Upper lobe of left lung (tissue), 4 donors: ENCODE results near the gene PRSS36.

Experiments used
- EP300 ChIP-seq, 4 donors: sonication (generic); formaldehyde crosslinking; IDR thresholded peaks; one replicate each; pipeline ENCODE4 v1.5.1; 2017; ENCODE audit warnings: antibody characterized with exemption in 4 of 4, control low read depth in 2 of 4
- TF ChIP-seq, protein P1 (sequence below), 6 experiments: fragments of 450-650 bp in 4 of 6; fragments of 200-600 bp in 2 of 6; sonication (generic) in 2 of 6; IDR thresholded peaks; one replicate each; pipeline ENCODE4 v1.5.1; 2016 to 2019; ENCODE audit warnings: antibody characterized with exemption in 6 of 6

DNA sequence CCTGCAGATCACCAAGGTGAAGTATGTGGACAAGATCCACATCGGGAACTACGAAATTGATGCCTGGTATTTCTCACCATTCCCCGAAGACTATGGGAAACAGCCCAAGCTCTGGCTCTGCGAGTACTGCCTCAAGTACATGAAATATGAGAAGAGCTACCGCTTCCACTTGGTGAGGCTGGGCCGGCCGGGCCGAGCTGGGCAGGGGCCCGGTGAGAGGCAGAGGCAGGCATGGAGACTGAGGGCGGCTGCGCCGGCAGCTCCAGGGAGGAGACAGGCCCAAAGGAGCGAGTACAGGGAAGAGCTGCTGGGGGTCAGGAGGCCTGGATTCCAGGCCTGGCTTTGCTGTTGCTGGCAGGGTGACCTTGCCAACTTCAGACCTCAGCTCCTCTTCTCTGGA, 22.7 kb downstream of the PRSS36 start:
- TF ChIP-seq EP300 (IDR thresholded peaks at IDR 0.05) = no peak
- TF ChIP-seq, protein P1, sequence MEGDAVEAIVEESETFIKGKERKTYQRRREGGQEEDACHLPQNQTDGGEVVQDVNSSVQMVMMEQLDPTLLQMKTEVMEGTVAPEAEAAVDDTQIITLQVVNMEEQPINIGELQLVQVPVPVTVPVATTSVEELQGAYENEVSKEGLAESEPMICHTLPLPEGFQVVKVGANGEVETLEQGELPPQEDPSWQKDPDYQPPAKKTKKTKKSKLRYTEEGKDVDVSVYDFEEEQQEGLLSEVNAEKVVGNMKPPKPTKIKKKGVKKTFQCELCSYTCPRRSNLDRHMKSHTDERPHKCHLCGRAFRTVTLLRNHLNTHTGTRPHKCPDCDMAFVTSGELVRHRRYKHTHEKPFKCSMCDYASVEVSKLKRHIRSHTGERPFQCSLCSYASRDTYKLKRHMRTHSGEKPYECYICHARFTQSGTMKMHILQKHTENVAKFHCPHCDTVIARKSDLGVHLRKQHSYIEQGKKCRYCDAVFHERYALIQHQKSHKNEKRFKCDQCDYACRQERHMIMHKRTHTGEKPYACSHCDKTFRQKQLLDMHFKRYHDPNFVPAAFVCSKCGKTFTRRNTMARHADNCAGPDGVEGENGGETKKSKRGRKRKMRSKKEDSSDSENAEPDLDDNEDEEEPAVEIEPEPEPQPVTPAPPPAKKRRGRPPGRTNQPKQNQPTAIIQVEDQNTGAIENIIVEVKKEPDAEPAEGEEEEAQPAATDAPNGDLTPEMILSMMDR (IDR thresholded peaks at IDR 0.05) = no peak
